GM19023 (cell line): ENCODE measurements around the gene DOCK4.
A peak's percentile ranks its signal among the peaks of the same experiment; 100 is the strongest.

ENCODE experiments used
- ATAC-seq: cut with Tn5 transposase; IDR thresholded peaks from one replicate; pipeline ENCODE4 v1.9.1; 2021; ENCODE audit warnings: mild to moderate bottlenecking, moderate library complexity; ENCODE audit not compliant: unreplicated experiment

Gene DOCK4

DNA sequence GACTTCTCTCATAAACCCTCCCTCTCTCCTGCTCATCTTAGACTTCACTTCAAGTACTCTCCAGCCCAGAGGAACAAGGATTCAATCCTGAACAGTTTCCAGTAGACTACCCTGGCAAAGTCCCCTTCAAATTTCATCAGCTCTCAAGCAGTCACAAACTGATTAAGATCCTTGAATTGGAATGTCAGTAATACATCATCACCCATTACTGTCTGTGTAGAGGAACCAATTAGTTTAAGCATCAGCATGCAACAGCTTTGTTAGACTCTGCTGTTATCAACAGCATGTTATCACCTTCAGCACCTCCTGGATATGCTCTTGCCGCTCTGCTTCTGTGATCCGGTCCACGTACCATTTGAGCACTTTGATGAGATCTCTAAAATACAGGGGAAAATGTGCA, 336.9 kb downstream of the DOCK4 start:
- ATAC-seq = no peak

DNA sequence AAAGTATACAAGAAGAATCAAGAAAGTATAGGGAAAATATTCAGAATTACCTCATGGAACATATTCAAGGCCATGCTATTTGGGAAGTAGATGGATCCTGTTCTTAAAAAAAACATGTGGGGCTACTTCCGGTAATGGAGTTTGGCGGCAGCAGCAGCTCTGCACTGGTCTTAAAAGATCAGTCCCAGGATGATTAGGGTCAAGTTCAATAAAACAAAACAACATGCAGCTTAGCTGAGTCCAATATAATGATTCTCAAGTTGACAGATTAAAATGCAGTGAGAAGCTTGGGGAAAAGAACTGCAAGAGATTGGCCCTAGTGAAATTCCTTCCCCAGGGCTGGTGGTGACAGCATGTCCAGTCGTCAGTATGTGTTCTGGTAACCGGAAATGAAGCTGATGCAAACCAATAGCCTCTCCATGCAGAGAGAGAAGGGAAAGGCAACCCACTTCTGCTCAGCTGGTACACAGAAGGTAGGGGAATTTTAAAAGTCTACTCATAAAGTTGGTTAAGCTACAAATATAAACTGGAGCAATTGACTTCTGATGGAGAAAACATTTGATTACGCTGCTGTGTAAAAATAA, 338.8 kb downstream of the DOCK4 start:
- ATAC-seq = no peak

DNA sequence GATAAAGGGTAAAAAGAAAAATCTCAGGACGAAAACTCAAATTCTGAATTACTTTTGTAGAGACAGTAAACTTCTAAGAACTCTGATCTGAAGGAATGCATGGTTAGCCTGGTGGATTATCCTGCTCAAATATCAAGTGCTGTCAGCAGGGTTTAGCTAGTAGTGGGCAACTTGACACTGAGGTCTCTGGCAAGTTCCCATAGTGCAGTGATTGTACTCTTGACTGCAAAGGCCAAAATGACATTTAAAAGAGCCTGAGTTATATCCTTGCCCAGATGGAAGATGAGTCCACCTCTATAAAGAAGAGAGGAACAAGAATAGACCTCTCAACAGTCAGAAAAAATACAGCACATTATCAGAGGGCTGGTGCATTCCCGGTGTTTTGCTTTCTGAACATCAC, 339.4 kb downstream of the DOCK4 start:
- ATAC-seq = no peak

DNA sequence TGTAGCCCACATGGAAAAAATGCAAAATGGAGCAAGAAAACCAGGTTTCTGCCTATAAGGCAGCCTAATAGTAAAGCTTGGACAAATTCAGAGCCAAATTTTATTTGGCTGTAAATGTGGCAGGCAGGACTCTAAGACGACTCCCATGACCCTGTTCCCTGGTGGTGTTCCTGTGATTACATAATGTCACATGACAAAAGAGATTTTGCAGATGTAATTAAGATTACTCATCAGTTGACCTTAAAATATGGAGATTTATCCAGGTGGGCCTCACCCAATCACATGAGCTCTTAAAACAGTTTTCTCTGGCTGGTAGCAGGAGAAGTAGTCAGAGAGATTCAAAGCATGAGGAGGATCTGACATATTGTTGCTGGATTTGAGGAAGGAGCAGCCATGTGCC, 340.8 kb downstream of the DOCK4 start:
- ATAC-seq = no peak

DNA sequence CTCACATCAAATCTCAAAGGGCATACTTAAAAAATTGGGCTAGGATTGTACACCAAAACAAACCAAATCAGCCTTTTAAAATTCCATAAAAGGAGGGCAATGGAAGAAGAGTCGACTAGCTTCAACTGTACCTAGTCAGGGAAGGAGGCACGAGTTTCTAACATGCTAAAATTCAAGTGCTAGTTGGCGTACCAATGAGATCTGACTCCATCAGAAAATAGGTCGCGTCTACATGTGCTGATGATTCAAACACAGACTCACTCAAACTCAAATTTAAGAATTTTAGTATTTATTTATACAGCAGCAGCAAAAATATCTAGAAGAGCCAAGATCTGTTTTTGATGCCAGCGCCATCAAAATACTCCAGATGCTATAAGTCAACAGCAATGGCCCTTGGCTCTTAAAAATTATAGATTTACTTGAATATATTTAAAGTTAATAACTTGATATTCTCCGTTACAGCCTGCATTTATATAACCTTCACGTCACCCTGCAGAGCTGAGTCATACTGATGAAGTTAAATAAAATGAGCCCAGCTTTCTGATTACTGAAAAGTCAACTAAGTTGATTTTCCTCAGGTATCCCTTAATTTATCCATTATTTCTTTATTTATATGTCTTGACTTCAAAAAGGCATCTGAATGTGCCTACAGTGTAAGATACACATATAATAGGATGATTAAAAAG, 341.8 kb downstream of the DOCK4 start:
- ATAC-seq = no peak

DNA sequence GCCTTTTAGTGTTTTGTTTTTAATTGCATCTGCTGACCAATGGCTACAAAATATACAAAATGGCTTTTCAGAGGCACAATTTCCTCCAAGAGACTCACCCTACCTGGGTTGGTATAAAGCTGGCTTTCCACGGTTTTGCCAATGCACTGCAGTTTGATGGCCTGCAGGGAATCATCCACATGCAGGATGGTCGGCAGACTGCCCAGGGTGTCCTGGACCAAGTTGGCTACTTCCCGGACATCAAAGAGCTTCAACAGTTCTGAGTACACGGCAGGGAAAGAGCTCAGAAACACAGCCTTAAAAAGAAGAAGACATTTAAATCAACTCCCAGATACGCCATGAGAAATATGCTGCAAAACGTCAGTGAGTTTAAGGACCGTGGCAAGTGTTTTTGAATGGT, 342.9 kb downstream of the DOCK4 start:
- no peak for ATAC-seq

- ATAC-seq = no peak
These were observed 346.0 kb downstream of the DOCK4 start for GRCh38 chr7:111860248-111860647.

DNA sequence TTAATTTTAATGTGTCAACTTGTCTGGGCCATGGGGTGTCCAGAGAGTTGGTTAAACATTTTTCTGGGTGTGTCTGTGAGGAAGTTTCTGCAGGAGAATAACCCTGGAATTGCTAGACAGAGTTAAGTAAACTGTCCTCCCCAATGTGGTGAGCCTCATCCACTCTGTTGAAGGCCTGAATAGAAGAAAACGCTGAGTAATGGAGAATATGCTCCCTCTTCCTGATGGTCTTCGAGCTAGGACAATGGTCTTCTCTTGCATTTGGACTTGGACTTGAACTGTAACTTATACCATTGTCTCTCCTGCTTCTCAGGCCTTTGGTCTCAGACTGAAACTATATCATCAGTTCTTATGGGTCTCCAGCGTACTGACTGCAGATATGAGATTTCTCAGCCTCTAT, 347.9 kb downstream of the DOCK4 start:
- ATAC-seq = no peak

GRCh38 chr7:111855842-111856227, 350.4 kb downstream of the DOCK4 start:
- no peak for ATAC-seq

DNA sequence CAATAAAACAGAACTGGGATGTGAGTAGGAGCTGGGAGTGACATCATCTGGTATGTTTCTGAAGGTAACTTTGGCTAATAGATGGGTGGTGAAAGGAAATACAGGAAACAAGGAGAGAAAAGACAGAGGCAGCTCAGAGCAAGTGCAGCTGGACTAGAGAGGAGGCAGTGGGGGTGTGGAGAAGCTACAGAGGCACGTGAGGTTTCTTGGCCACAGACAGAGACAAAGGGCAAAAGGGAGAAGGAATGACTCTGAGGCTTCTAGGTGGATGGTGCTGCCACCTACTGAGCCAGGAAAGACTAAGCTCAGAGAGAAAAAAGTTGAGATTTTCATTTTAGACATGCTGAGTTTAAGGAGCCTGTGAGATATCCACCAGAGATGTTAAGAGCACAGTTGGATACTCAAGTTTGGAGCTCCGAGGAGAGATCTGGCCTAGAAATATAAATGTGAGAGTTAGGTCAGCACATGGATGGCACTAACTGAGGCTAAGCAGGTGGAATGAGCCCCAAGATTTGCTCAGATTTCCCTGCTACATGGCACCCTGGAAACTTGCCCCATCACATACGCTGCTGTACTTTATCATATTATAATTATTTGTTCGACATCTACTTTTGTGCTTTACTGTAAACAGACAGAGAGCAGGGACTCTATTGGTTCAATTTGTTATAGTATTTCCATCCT, 350.9 kb downstream of the DOCK4 start:
- ATAC-seq = peak; percentile 56

GRCh38 chr7:111853201-111853990, 352.8 kb downstream of the DOCK4 start:
- ATAC-seq = no peak

DNA sequence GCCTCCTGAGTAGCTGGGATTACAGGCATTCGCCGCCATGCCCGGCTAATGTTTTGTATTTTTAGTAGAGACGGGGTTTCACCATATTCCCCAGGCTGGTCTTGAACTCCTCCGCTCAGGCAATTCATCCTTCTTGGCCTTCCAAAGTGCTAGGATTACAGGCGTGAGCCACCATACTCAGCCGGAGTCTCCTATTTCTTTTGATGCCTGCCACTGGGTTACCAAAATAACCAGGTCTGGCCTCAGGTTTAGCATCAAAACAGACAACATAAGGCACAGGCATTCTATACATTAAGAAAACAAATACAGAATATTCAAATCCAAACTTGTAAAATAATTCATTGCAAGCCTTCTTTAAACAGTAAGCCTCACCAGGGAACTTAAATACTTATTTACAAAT, 354.1 kb downstream of the DOCK4 start:
- ATAC-seq = no peak

GRCh38 chr7:111846898-111847297, 359.3 kb downstream of the DOCK4 start:
- no peak for ATAC-seq

DNA sequence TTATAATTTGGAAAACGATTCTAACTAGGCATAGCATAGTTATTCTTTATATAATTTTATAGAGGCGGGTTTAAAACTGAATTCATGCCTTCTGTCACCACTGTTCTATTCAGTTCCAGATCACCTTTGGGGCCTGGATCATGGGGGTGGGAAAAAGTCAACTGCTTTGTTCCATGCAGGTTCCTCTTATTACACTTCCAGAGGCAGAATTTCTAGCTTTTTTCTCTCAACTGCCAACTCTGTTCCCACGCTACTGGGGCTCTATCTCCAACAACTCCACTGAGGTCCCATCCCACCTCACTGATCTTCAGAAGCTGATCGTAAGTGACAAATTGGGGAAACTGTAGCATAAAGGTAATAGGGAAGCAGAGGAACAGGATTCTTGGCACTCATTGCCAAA, 360.3 kb downstream of the DOCK4 start:
- ATAC-seq = no peak

DNA sequence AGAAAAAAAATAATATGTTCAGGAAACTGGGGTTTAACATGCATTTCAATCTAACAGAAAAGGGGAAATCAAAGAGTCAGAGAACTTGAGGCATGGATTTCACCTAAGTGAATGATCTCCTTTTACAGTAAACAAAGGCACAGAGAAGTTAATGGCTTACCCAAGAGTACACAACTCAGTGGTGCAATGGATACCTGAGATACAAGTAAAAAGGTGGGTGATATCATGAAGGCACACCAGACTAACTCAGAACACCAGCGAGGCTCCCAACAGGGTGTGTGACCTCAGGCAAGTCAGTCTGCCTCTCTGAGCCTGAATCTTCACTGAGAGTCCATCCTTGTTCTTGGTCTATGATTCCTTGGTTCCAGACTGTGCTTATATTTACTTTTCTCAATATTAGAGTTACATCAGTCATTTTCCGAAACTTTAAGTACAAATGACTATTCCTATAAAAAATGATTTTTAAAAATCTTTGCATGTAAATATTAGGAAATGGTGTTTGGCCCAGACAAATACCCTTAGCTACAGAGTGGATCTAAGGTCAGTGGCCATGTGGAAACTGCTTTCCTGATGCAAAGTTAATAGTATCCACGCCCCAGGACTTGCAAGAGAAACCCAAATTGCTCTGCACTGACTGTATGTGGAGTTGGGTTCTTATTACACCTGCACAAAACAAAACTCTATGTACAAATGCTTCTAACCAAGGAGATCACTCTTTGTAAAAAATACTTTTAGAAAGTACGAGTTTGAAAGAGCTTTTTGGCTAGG, 361.1 kb downstream of the DOCK4 start:
- ATAC-seq = no peak

DNA sequence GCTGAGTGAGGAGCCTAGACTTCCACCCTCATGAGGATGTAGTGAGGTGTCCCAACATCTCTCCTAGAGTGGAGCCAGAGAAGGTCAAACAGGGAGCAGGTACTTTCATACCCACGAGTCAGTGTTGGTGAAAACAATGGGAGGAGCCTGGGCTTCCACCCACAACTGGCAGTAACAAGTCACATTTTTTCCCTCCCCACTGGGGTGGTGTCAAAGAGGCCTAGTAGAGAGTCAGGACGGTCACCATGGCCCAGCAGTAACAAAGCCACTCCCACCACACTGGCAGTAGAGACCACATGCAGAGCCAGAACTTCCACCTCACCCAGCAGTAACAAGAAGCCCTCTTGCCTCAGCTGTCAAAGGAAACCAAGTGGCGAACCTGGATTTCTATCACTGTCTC, 363.7 kb downstream of the DOCK4 start:
- ATAC-seq = no peak

DNA sequence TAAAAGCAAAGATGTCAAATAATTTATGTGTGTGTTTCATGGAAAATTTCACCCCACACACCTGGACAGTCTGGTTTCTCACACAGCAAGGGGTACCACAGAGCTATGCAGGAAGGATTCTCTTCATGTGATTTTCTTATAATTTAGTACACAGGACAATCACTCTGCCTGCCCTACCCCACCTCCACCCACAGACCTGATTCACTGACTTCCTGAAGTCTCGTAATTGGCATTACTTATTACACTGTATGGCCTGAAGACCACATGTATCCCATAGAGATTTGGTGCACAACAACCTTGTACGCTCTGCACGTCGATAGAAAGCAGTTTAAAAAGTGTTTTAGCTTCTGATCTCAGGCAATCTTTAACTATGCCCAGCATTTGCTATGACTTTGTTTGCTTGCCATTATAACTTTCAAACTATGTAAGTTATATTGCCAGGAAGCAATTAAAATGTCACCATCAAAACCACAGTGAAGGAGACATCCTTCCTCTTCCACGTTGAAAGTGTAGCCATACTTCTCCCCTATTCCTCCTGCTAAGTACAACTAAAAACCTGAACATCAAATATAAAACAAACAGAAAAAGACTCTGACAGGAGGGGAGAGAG, 364.5 kb downstream of the DOCK4 start:
- ATAC-seq = no peak

DNA sequence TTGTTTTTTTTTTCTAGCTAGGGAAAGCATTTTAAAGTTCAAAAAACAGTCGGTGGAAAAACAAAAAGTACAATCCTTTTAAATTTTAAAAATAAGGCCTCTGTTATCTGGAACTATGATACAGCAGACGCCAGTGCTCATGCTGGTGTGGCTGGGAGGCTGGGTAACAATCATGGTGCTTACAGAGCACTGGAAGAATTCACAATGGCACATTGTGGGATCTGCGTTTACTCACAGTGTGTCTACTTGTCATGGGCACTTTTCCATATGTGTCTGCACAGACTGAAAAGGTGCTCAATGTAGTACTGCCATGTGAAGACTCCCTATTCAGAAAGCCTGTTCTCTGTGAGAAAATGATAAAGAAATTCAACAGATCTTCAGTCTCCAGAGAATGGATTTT, 365.7 kb downstream of the DOCK4 start:
- no peak for ATAC-seq

DNA sequence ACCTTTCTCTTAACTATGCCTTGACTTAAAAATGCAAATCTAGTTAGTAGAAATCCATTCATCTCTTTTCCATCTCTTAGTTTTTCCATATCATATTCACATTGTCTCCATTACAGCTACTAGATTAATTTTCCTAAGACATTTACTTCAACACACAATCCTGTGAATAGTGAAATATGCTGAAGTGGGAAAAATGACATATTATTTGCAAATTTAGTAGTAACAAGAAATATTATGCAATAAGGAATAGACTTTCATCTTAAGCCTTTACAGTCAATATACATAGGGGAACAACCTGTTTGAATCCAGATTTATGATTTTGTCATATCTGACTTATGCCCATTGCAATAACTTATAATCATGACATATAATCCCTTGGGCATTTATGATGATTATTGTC, 366.9 kb downstream of the DOCK4 start:
- ATAC-seq = no peak

DNA sequence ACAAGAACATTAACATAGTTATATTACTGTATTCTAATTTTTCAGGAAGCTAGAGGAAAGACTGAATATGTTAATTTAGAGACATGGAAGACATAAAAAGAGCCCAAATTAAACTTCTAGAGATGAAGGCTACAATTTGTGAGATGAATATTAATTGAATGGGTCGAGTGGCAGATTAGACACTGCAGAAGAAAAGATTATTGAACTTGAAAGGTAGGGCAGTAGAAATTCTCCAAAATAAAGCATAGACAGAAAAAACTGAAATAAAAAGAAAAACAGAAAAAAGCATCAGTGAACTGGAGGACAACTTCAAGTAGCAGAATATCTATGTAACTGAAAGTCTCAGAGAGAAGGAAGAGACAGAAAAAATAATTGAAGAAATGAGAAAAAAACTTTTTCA, 369.6 kb downstream of the DOCK4 start:
- no peak for ATAC-seq

GRCh38 chr7:111835066-111835465, 371.1 kb downstream of the DOCK4 start:
- ATAC-seq = no peak
